ENCODE data around the gene FLT3LG.

Gene FLT3LG

GRCh38 chr19:49491804-49492572 is 18.0 kb downstream of the FLT3LG start:
- no peak overlapping the region for H3K27ac ChIP-seq (ENCODE audit: low read length)

GRCh38 chr19:49492573-49493405 is 18.8 kb downstream of the FLT3LG start:
- no peak overlapping the region for H3K4me3 ChIP-seq (ENCODE audit: low read depth in 1 of 2, low read length in 2 of 2)
- no peaks in the 10 kb centered on the region for H3K27me3 ChIP-seq (ENCODE audit: low read depth, low read length)
- H3K9me3 ChIP-seq (ENCODE audit: control insufficient read depth in 1 of 2, low read length in 2 of 2), result no peaks in the 10 kb centered on the region
- H3K36me3 ChIP-seq (ENCODE audit: control insufficient read depth in 1 of 2, insufficient read depth in 2 of 2, low read length in 2 of 2), result peaks cover 42 to 55% of the 10 kb centered on the region in 2 donors
- H3K4me1 ChIP-seq (ENCODE audit: control insufficient read depth in 1 of 2, insufficient read depth in 2 of 2, low read length in 2 of 2), result peaks cover 17 to 30% of the 10 kb centered on the region in 2 donors
- no peak overlapping the region for H3K27ac ChIP-seq (ENCODE audit: low read length)

More at GRCh38 chr19:49491804-49492572, 18.0 kb downstream of the FLT3LG start:
- Histone ChIP-seq H3K36me3 (ENCODE audit: control insufficient read depth in 1 of 2, insufficient read depth in 2 of 2, low read length in 2 of 2) (peaks cover 37 to 48% of the 10 kb centered on the region in 2 donors), H3K9me3 (ENCODE audit: control insufficient read depth in 1 of 2, low read length in 2 of 2) (no peaks in the 10 kb centered on the region), H3K4me3 (ENCODE audit: low read depth in 1 of 2, low read length in 2 of 2) (no peak overlapping the region), H3K4me1 (ENCODE audit: control insufficient read depth in 1 of 2, insufficient read depth in 2 of 2, low read length in 2 of 2) (peaks cover 12 to 22% of the 10 kb centered on the region in 2 donors), H3K27me3 (ENCODE audit: low read depth, low read length) (no peaks in the 10 kb centered on the region)

GRCh38 chr19:49496574-49497008 is 22.6 kb downstream of the FLT3LG start:
- peak overlapping the region; percentile 92 to 97 for H3K4me3 ChIP-seq (ENCODE audit: low read depth in 1 of 2, low read length in 2 of 2)
- peaks cover 20 to 42% of the 10 kb centered on the region in 2 donors for H3K4me1 ChIP-seq (ENCODE audit: control insufficient read depth in 1 of 2, insufficient read depth in 2 of 2, low read length in 2 of 2)
- peaks cover 32 to 50% of the 10 kb centered on the region in 2 donors for H3K36me3 ChIP-seq (ENCODE audit: control insufficient read depth in 1 of 2, insufficient read depth in 2 of 2, low read length in 2 of 2)
- no peaks in the 10 kb centered on the region for H3K9me3 ChIP-seq (ENCODE audit: control insufficient read depth in 1 of 2, low read length in 2 of 2)
- H3K27me3 ChIP-seq (ENCODE audit: low read depth, low read length), result no peaks in the 10 kb centered on the region
- peak overlapping the region; percentile 99 for H3K27ac ChIP-seq (ENCODE audit: low read length)

GRCh38 chr19:49497047-49497788 is 23.2 kb downstream of the FLT3LG start:
- Histone ChIP-seq H3K4me3 (ENCODE audit: low read depth in 1 of 2, low read length in 2 of 2) (peak overlapping the region; percentile 92 to 97), H3K4me1 (ENCODE audit: control insufficient read depth in 1 of 2, insufficient read depth in 2 of 2, low read length in 2 of 2) (peaks cover 20 to 42% of the 10 kb centered on the region in 2 donors), H3K27me3 (ENCODE audit: low read depth, low read length) (no peaks in the 10 kb centered on the region), H3K36me3 (ENCODE audit: control insufficient read depth in 1 of 2, insufficient read depth in 2 of 2, low read length in 2 of 2) (peaks cover 28 to 43% of the 10 kb centered on the region in 2 donors), H3K27ac (ENCODE audit: low read length) (peak overlapping the region; percentile 99), H3K9me3 (ENCODE audit: control insufficient read depth in 1 of 2, low read length in 2 of 2) (no peaks in the 10 kb centered on the region)

GRCh38 chr19:49497789-49498103 is 23.7 kb downstream of the FLT3LG start:
- peak overlapping the region; percentile 99 for H3K27ac ChIP-seq (ENCODE audit: low read length)

GRCh38 chr19:49498475-49498874 is 24.5 kb downstream of the FLT3LG start:
- peaks cover 20 to 42% of the 10 kb centered on the region in 2 donors for H3K4me1 ChIP-seq (ENCODE audit: control insufficient read depth in 1 of 2, insufficient read depth in 2 of 2, low read length in 2 of 2)
- H3K27ac ChIP-seq (ENCODE audit: low read length), result no peak overlapping the region
- peak overlapping the region in 1 of 2 donors; percentile 5 for H3K4me3 ChIP-seq (ENCODE audit: low read depth in 1 of 2, low read length in 2 of 2)
- H3K27me3 ChIP-seq (ENCODE audit: low read depth, low read length), result no peaks in the 10 kb centered on the region
- H3K9me3 ChIP-seq (ENCODE audit: control insufficient read depth in 1 of 2, low read length in 2 of 2), result no peaks in the 10 kb centered on the region
- H3K36me3 ChIP-seq (ENCODE audit: control insufficient read depth in 1 of 2, insufficient read depth in 2 of 2, low read length in 2 of 2), result peaks cover 20 to 32% of the 10 kb centered on the region in 2 donors

More at GRCh38 chr19:49497789-49498103, 23.7 kb downstream of the FLT3LG start:
- Histone ChIP-seq H3K9me3 (ENCODE audit: control insufficient read depth in 1 of 2, low read length in 2 of 2) (no peaks in the 10 kb centered on the region), H3K4me3 (ENCODE audit: low read depth in 1 of 2, low read length in 2 of 2) (peak overlapping the region; percentile 92 to 97), H3K4me1 (ENCODE audit: control insufficient read depth in 1 of 2, insufficient read depth in 2 of 2, low read length in 2 of 2) (peaks cover 20 to 42% of the 10 kb centered on the region in 2 donors), H3K27me3 (ENCODE audit: low read depth, low read length) (no peaks in the 10 kb centered on the region), H3K36me3 (ENCODE audit: control insufficient read depth in 1 of 2, insufficient read depth in 2 of 2, low read length in 2 of 2) (peaks cover 23 to 38% of the 10 kb centered on the region in 2 donors)

GRCh38 chr19:49499030-49499670 is 25.1 kb downstream of the FLT3LG start:
- H3K4me1 ChIP-seq (ENCODE audit: control insufficient read depth in 1 of 2, insufficient read depth in 2 of 2, low read length in 2 of 2), result peaks cover 20 to 42% of the 10 kb centered on the region in 2 donors

GRCh38 chr19:49502866-49503581 is 29.0 kb downstream of the FLT3LG start:
- Histone ChIP-seq H3K4me3 (ENCODE audit: low read depth in 1 of 2, low read length in 2 of 2) (no peak overlapping the region), H3K27ac (ENCODE audit: low read length) (no peak overlapping the region)

More at GRCh38 chr19:49499030-49499670, 25.1 kb downstream of the FLT3LG start:
- Histone ChIP-seq H3K27ac (ENCODE audit: low read length) (peak overlapping the region; percentile 56), H3K4me3 (ENCODE audit: low read depth in 1 of 2, low read length in 2 of 2) (peak overlapping the region; percentile 2 to 5), H3K9me3 (ENCODE audit: control insufficient read depth in 1 of 2, low read length in 2 of 2) (no peaks in the 10 kb centered on the region), H3K27me3 (ENCODE audit: low read depth, low read length) (no peaks in the 10 kb centered on the region), H3K36me3 (ENCODE audit: control insufficient read depth in 1 of 2, insufficient read depth in 2 of 2, low read length in 2 of 2) (peaks cover 20 to 32% of the 10 kb centered on the region in 2 donors)

GRCh38 chr19:49503582-49503962 is 29.6 kb downstream of the FLT3LG start:
- no peaks in the 10 kb centered on the region for H3K27me3 ChIP-seq (ENCODE audit: low read depth, low read length)
- no peaks in the 10 kb centered on the region for H3K9me3 ChIP-seq (ENCODE audit: control insufficient read depth in 1 of 2, low read length in 2 of 2)
- no peak overlapping the region for H3K4me3 ChIP-seq (ENCODE audit: low read depth in 1 of 2, low read length in 2 of 2)
- peaks cover 7 to 23% of the 10 kb centered on the region in 2 donors for H3K4me1 ChIP-seq (ENCODE audit: control insufficient read depth in 1 of 2, insufficient read depth in 2 of 2, low read length in 2 of 2)
- no peak overlapping the region for H3K27ac ChIP-seq (ENCODE audit: low read length)
- peaks cover 7 to 17% of the 10 kb centered on the region in 2 donors for H3K36me3 ChIP-seq (ENCODE audit: control insufficient read depth in 1 of 2, insufficient read depth in 2 of 2, low read length in 2 of 2)

More at GRCh38 chr19:49502866-49503581, 29.0 kb downstream of the FLT3LG start:
- Histone ChIP-seq H3K36me3 (ENCODE audit: control insufficient read depth in 1 of 2, insufficient read depth in 2 of 2, low read length in 2 of 2) (peaks cover 12 to 22% of the 10 kb centered on the region in 2 donors), H3K27me3 (ENCODE audit: low read depth, low read length) (no peaks in the 10 kb centered on the region), H3K4me1 (ENCODE audit: control insufficient read depth in 1 of 2, insufficient read depth in 2 of 2, low read length in 2 of 2) (peaks cover 13 to 28% of the 10 kb centered on the region in 2 donors), H3K9me3 (ENCODE audit: control insufficient read depth in 1 of 2, low read length in 2 of 2) (no peaks in the 10 kb centered on the region)

GRCh38 chr19:49506575-49507105 is 32.6 kb downstream of the FLT3LG start:
- no peaks in the 10 kb centered on the region for H3K27me3 ChIP-seq (ENCODE audit: low read depth, low read length)

More at GRCh38 chr19:49506575-49507105, 32.6 kb downstream of the FLT3LG start:
- H3K4me1 ChIP-seq (ENCODE audit: control insufficient read depth in 1 of 2, insufficient read depth in 2 of 2, low read length in 2 of 2), result peaks cover 0 to 5% of the 10 kb centered on the region in 2 donors
- no peak overlapping the region for H3K27ac ChIP-seq (ENCODE audit: low read length)
- H3K36me3 ChIP-seq (ENCODE audit: control insufficient read depth in 1 of 2, insufficient read depth in 2 of 2, low read length in 2 of 2), result no peaks in the 10 kb centered on the region
- H3K9me3 ChIP-seq (ENCODE audit: control insufficient read depth in 1 of 2, low read length in 2 of 2), result no peaks in the 10 kb centered on the region
- H3K4me3 ChIP-seq (ENCODE audit: low read depth in 1 of 2, low read length in 2 of 2), result no peak overlapping the region

All from muscle layer of duodenum (tissue), 2 donors.